Mucosa of rectum (tissue), 2 donors: ENCODE data around the gene SMS.

Source experiments
- H3K27ac ChIP-seq, 2 donors: one replicate each; pipeline ENCODE4 v1.7.0; 2013; ENCODE audit warnings: inconsistent platforms in 2 of 2, low read depth in 2 of 2, low read length in 2 of 2
- H3K27me3 ChIP-seq, 2 donors: one replicate each; pipeline ENCODE4 v1.7.0; 2013; ENCODE audit warnings: low read length in 2 of 2; ENCODE audit not compliant: control insufficient read depth in 2 of 2, insufficient read depth in 2 of 2
- H3K36me3 ChIP-seq, 2 donors: one replicate each; pipeline ENCODE4 v1.7.0; 2013; ENCODE audit warnings: low read length in 2 of 2; ENCODE audit not compliant: control insufficient read depth in 2 of 2, insufficient read depth in 2 of 2
- H3K4me1 ChIP-seq, 2 donors: one replicate each; pipeline ENCODE4 v1.7.0; 2013; ENCODE audit warnings: low read length in 2 of 2, mild to moderate bottlenecking in 1 of 2; ENCODE audit not compliant: control insufficient read depth in 2 of 2, insufficient read depth in 2 of 2
- H3K4me3 ChIP-seq, 2 donors: one replicate each; pipeline ENCODE4 v1.7.0; 2013; ENCODE audit warnings: low read length in 2 of 2
- H3K9ac ChIP-seq, 2 donors: one replicate each; pipeline ENCODE4 v1.7.0; 2013; ENCODE audit warnings: low read length in 2 of 2, low read depth in 1 of 2, mild to moderate bottlenecking in 1 of 2
- H3K9me3 ChIP-seq, 2 donors: one replicate each; pipeline ENCODE4 v1.7.0; 2013; ENCODE audit warnings: low read length in 2 of 2; ENCODE audit not compliant: control insufficient read depth in 2 of 2
- donor health status: healthy.
- donor health status: Normal muscosa, but diverticular disease.

The SMS gene

DNA sequence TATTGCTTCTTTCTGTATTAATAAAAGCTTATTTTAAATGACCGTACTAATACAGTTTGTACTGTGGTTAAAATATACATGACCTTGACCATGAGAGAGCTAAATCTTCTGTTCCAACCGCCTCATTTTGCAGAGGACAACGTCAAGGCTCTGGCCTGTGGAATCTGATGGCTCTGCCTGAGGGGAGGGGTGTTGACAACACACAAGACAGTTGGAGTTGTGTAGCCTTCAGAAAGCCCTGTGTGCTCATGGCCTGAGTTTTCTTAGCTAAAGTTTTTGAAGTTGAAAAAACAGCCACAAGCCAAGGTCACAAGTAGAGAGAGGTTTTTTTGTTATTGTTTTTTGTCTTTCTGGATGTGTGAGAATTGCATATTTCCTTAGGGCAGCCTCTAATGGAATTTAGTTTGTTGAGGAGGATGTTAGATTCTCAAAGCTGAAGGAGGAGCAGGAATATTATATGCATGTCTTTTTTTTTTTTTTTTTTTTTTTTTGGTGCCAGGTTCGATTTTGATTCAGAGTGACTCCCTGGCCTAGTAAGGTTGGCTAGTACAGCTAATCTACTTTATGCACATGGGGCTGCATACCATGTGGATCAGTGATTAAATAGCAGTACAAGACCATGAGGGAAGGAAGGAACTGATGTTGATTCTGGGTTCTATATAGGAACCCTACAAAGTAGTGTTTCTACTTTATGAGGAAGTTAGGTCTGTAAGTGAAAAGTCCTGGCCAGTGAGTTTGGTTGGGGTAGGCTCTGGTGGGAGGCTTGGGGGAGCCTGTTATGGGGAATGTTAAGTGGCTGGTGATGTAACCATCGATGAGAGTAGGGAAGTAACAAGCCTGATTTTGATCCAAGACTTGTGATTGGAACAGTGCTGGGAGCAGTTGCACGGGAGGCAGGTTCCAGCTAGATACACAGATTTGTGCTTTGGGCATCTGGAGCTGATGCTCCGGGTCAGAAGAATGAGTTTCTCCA is 20.3 kb downstream of the SMS start:
- no peaks in the 10 kb centered on the region for H3K36me3 ChIP-seq
- no peak overlapping the region for H3K27ac ChIP-seq
- H3K9ac ChIP-seq, result no peak overlapping the region
- H3K9me3 ChIP-seq, result no peaks in the 10 kb centered on the region
- no peaks in the 10 kb centered on the region for H3K4me1 ChIP-seq
- no peaks in the 10 kb centered on the region for H3K27me3 ChIP-seq
- H3K4me3 ChIP-seq, result no peak overlapping the region

DNA sequence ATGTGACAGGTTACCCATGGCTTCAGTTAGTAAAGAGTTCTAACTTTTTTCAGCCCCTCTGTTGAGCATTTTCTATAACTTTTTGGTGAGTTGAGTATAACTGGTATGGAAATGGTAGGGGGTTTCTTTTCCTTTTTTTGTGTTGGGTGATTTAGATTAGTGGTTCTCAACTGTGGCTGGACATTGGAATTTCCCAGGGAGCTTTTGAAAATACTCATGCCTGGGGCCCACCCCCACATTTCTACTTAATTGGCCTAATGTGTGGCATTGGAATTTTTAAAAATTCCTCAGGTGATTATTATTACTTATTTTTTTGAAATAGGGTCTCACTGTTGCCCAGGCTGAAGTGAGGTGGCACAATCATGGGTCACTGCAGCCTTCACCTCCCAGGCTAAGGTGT is 21.9 kb downstream of the SMS start:
- Histone ChIP-seq H3K36me3 (no peaks in the 10 kb centered on the region), H3K4me1 (no peaks in the 10 kb centered on the region), H3K4me3 (no peak overlapping the region), H3K9me3 (no peaks in the 10 kb centered on the region), H3K9ac (no peak overlapping the region), H3K27ac (no peak overlapping the region), H3K27me3 (no peaks in the 10 kb centered on the region)

DNA sequence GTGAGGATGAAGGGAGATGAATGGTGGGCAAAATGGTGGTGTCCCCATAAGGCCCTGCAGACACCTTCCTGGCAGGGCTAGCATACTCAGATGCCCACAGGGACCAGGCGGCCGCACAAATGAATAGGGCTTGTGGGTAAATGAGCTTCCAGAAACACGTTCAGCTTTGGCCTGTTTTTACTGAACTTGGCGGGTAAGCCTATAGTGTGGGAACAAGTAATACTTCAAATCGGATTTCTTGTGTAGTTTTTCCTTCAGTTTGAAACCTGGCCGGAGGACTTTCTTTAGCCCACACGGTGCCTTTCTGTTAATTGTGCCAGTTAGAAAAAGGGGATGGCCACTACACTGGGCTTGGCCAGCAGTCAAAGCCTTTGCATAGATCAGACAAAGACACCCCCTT is 22.8 kb downstream of the SMS start:
- Histone ChIP-seq H3K9ac (no peak overlapping the region), H3K4me3 (no peak overlapping the region), H3K27me3 (no peaks in the 10 kb centered on the region), H3K9me3 (no peaks in the 10 kb centered on the region), H3K4me1 (no peaks in the 10 kb centered on the region), H3K36me3 (no peaks in the 10 kb centered on the region), H3K27ac (no peak overlapping the region)

- Histone ChIP-seq H3K4me3 (no peak overlapping the region), H3K4me1 (no peaks in the 10 kb centered on the region), H3K9me3 (no peaks in the 10 kb centered on the region), H3K27me3 (no peaks in the 10 kb centered on the region), H3K27ac (no peak overlapping the region), H3K36me3 (no peaks in the 10 kb centered on the region), H3K9ac (no peak overlapping the region)
Observed at GRCh38 chrX:21963731-21964405, 23.4 kb downstream of the SMS start.

GRCh38 chrX:21966866-21967265 is 26.4 kb downstream of the SMS start:
- H3K4me3 ChIP-seq, result no peak overlapping the region
- H3K4me1 ChIP-seq, result no peaks in the 10 kb centered on the region
- no peaks in the 10 kb centered on the region for H3K9me3 ChIP-seq
- H3K9ac ChIP-seq, result no peak overlapping the region
- H3K36me3 ChIP-seq, result no peaks in the 10 kb centered on the region
- H3K27me3 ChIP-seq, result no peaks in the 10 kb centered on the region
- H3K27ac ChIP-seq, result no peak overlapping the region

- H3K4me3 ChIP-seq, result no peak overlapping the region
- no peaks in the 10 kb centered on the region for H3K36me3 ChIP-seq
- no peak overlapping the region for H3K27ac ChIP-seq
- peaks cover 2 to 5% of the 10 kb centered on the region in 2 donors for H3K4me1 ChIP-seq
- H3K27me3 ChIP-seq, result no peaks in the 10 kb centered on the region
- no peak overlapping the region for H3K9ac ChIP-seq
- no peaks in the 10 kb centered on the region for H3K9me3 ChIP-seq
Observed at GRCh38 chrX:21968333-21968732, 27.8 kb downstream of the SMS start.

- Histone ChIP-seq H3K4me3 (no peak overlapping the region), H3K4me1 (peaks cover 2 to 12% of the 10 kb centered on the region in 2 donors), H3K9me3 (no peaks in the 10 kb centered on the region), H3K27me3 (no peaks in the 10 kb centered on the region), H3K36me3 (no peaks in the 10 kb centered on the region), H3K27ac (no peak overlapping the region), H3K9ac (no peak overlapping the region)
Observed at GRCh38 chrX:21970326-21970725, 29.8 kb downstream of the SMS start.

- Histone ChIP-seq H3K9ac (peak overlapping the region in 1 of 2 donors; percentile 19), H3K27me3 (no peaks in the 10 kb centered on the region), H3K4me1 (peaks cover 2 to 14% of the 10 kb centered on the region in 2 donors), H3K27ac (peak overlapping the region in 1 of 2 donors; percentile 23), H3K4me3 (no peak overlapping the region), H3K9me3 (no peaks in the 10 kb centered on the region), H3K36me3 (peaks cover 0 to 4% of the 10 kb centered on the region in 2 donors)
Observed at GRCh38 chrX:21972046-21972445, 31.5 kb downstream of the SMS start.

- Histone ChIP-seq H3K4me3 (no peak overlapping the region), H3K27me3 (no peaks in the 10 kb centered on the region), H3K4me1 (peaks cover 2 to 14% of the 10 kb centered on the region in 2 donors), H3K9ac (no peak overlapping the region), H3K9me3 (no peaks in the 10 kb centered on the region), H3K36me3 (peaks cover 0 to 8% of the 10 kb centered on the region in 2 donors), H3K27ac (peak overlapping the region; percentile 67 to 68)
Observed at GRCh38 chrX:21972721-21973120, 32.2 kb downstream of the SMS start.

DNA sequence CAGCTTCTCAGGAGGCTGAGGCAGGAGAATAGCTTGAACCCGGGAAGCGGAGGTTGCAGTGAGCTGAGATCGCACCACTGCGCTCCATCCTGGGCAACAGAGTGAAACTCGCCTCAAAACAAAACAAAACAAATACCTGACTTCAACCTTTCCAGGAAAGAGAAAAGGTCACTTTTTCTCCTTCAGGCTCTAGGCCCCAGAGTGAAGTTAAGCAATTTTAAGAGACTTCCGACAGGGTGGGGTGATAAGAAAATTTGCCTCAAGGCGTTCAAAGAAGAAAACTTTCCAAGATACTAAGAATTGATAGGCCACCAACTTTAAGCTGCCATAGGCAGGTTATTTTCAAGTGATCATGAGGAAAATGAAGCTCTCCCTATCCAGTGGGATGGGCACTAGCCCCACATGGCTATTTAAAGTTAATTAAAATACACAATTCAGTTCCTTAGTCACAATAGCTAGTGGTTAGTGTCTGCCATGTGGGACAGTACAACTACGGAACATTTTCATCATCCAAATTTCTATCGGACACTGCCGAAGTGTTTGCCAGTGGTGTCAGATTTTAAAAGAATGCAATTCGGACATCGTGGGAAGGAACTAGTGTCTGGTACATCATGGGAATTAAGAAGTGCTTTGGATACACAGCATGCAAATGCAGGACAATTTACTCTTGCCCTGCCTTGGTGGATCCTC is 33.0 kb downstream of the SMS start:
- Histone ChIP-seq H3K4me1 (peaks cover 2 to 14% of the 10 kb centered on the region in 2 donors), H3K9ac (no peak overlapping the region), H3K27me3 (no peaks in the 10 kb centered on the region), H3K9me3 (no peaks in the 10 kb centered on the region), H3K4me3 (no peak overlapping the region), H3K27ac (peak overlapping the region; percentile 67 to 68), H3K36me3 (peaks cover 0 to 10% of the 10 kb centered on the region in 2 donors)
